Esophagus squamous epithelium (tissue), 5 donors: ENCODE data around the gene MAPKAP1. TPM values are rescaled to one million over a fixed set of nuclear protein-coding genes. Genes with fewer than 3 reads are reported as not detected.

Source experiments
- DNase-seq: peaks from one replicate; lab custom pipeline; 2025; lab: John Stamatoyannopoulos, UW
- H3K27ac ChIP-seq, 4 donors: fragments of 200-600 bp; sonication (generic); one replicate each; pipeline ENCODE4 v1.5.1; 2016 to 2019; ENCODE audit warnings: mild to moderate bottlenecking in 1 of 4
- H3K27me3 ChIP-seq, 4 donors: fragments of 200-600 bp; sonication (generic); 1 replicate in 3 of 4; 2 replicates in 1 of 4; pipeline versions ENCODE4 v1.5.1 to v1.6.0; 2017 to 2021; ENCODE audit warnings: antibody characterized with exemption in 1 of 4
- H3K36me3 ChIP-seq, 3 donors: fragments of 200-600 bp; sonication (generic); one replicate each; pipeline ENCODE4 v1.5.1; 2016 to 2019
- H3K4me1 ChIP-seq, 3 donors: fragments of 200-600 bp; sonication (generic); one replicate each; pipeline ENCODE4 v1.5.1; 2017 to 2019
- H3K4me3 ChIP-seq, 4 donors: fragments of 200-600 bp; sonication (generic); 1 replicate in 3 of 4; 2 replicates in 1 of 4; pipeline ENCODE4 v1.5.1; 2016 to 2019; ENCODE audit warnings: mild to moderate bottlenecking in 2 of 4, moderate library complexity in 1 of 4
- H3K9me3 ChIP-seq, 3 donors: fragments of 200-600 bp; sonication (generic); one replicate each; pipeline ENCODE4 v1.5.1; 2016 to 2019
- CTCF ChIP-seq, 6 experiments: fragments of 450-650 bp in 4 of 6; fragments of 200-600 bp in 2 of 6; sonication (generic) in 2 of 6; IDR thresholded peaks; one replicate each; pipeline ENCODE4 v1.5.1; 2016 to 2019; ENCODE audit warnings: antibody characterized with exemption in 6 of 6, mild to moderate bottlenecking in 4 of 6, moderate library complexity in 4 of 6
- POLR2A ChIP-seq, 4 donors: fragments of 450-650 bp; IDR thresholded peaks; one replicate each; pipeline ENCODE4 v1.6.1; 2017; ENCODE audit warnings: antibody characterized with exemption in 4 of 4, mild to moderate bottlenecking in 4 of 4, moderate library complexity in 3 of 4
- WGBS, 2 donors: methylation state at CpG; one replicate each; pipeline ENCODE4 v1.1.5; 2018; 5-methylcytosine and 5-hydroxymethylcytosine counted together
- intact Hi-C: fragments of 100-400 bp; cut with DNase I; formaldehyde crosslinking; loops from one replicate; pipeline ENCODE4 v1.15.0; 2022
- total RNA-seq, 4 donors: library from RNA; depleted of rRNA; stranded (reverse); fragments of >200 nt; gene quantifications; one replicate each; pipeline ENCODE4 v1.1.0, GENCODE V29; 2016
- donor health status: DM: yes; HTN: yes; CAD: no.

The MAPKAP1 gene
- total RNA-seq, 4 donors from 2014 or later = 59.0 to 87.0 (median 70.9) TPM

GRCh38 chr9:125476645-125477044, 230.4 kb downstream of the MAPKAP1 start:
- peaks cover 4 to 30% (median 6%) of the 10 kb centered on the region in 3 donors for H3K4me1 ChIP-seq
- TF ChIP-seq CTCF (IDR thresholded peaks at IDR 0.05) = no peak
- no peak for TF ChIP-seq POLR2A (IDR thresholded peaks at IDR 0.05)
- no peaks in the 10 kb centered on the region for H3K9me3 ChIP-seq
- no peak overlapping the region for H3K4me3 ChIP-seq
- no peak overlapping the region for H3K27ac ChIP-seq
- H3K27me3 ChIP-seq = no peaks in the 10 kb centered on the region
- peaks cover 0 to 58% (median 0%) of the 10 kb centered on the region in 3 donors for H3K36me3 ChIP-seq
- intact Hi-C loops = no loop called here
- WGBS, 2 donors = 88 to 92% methylated on average over 6 of the region's 6 CpGs
- no peak for DNase-seq

- Histone ChIP-seq H3K36me3 (peaks cover 0 to 61% (median 0%) of the 10 kb centered on the region in 3 donors), H3K9me3 (no peaks in the 10 kb centered on the region), H3K27me3 (no peaks in the 10 kb centered on the region), H3K4me1 (peaks cover 4 to 36% (median 6%) of the 10 kb centered on the region in 3 donors), H3K4me3 (no peak overlapping the region), H3K27ac (peak overlapping the region in 1 of 4 donors; percentile 19)
- 82 to 88% methylated on average over 5 to 6 of the region's 6 CpGs for WGBS, 2 donors
- TF ChIP-seq CTCF (IDR thresholded peaks at IDR 0.05) = no peak
- no peak for TF ChIP-seq POLR2A (IDR thresholded peaks at IDR 0.05)
- intact Hi-C loops = no loop called here
- no peak for DNase-seq
Observed at GRCh38 chr9:125475385-125475784, 231.6 kb downstream of the MAPKAP1 start.

- WGBS, 2 donors = 64 to 82% methylated on average over 6 to 8 of the region's 11 CpGs
- H3K36me3 ChIP-seq = peaks cover 0 to 38% (median 0%) of the 10 kb centered on the region in 3 donors
- intact Hi-C loops = no loop called here
- H3K4me1 ChIP-seq = peaks cover 4 to 36% (median 6%) of the 10 kb centered on the region in 3 donors
- H3K9me3 ChIP-seq = no peaks in the 10 kb centered on the region
- peak overlapping the region in 3 of 4 donors; percentile 32 to 77 (median 72) for H3K27ac ChIP-seq
- TF ChIP-seq CTCF (IDR thresholded peaks at IDR 0.05) = no peak
- TF ChIP-seq POLR2A (IDR thresholded peaks at IDR 0.05) = no peak
- H3K4me3 ChIP-seq = peak overlapping the region in 1 of 4 donors; percentile 25
- no peaks in the 10 kb centered on the region for H3K27me3 ChIP-seq
- no peak for DNase-seq
Observed at GRCh38 chr9:125472926-125473701, 233.9 kb downstream of the MAPKAP1 start.

GRCh38 chr9:125472562-125472925, 234.5 kb downstream of the MAPKAP1 start:
- Histone ChIP-seq H3K9me3 (no peaks in the 10 kb centered on the region), H3K27ac (peak overlapping the region in 3 of 4 donors; percentile 0 to 72 (median 32)), H3K27me3 (no peaks in the 10 kb centered on the region), H3K4me1 (peaks cover 4 to 40% (median 6%) of the 10 kb centered on the region in 3 donors), H3K4me3 (no peak overlapping the region), H3K36me3 (peaks cover 0 to 38% (median 0%) of the 10 kb centered on the region in 3 donors)
- TF ChIP-seq CTCF (IDR thresholded peaks at IDR 0.05) = no peak
- TF ChIP-seq POLR2A (IDR thresholded peaks at IDR 0.05) = no peak
- intact Hi-C loops = no loop called here
- WGBS, 2 donors = 53 to 58% methylated on average over 4 of the region's 4 CpGs
- no peak for DNase-seq
